ENCODE measurements around the gene ERFL. TPM values are rescaled to one million over a fixed set of nuclear protein-coding genes. Genes with fewer than 3 reads are reported as not detected.

Gene ERFL
- total RNA-seq (2012; rRNA removed) (not detected in 2 replicates), polyA plus RNA-seq (2012; rRNA removed) (0.09 TPM in 1 of 2 replicates, not detected in the other), Bru-seq, nascent RNA (percentile 24 among the genes with signal in this experiment), BruChase-seq, experiment 1, labeled RNA remaining after a 6-hour chase (percentile 33 among the genes with signal in this experiment), BruChase-seq, experiment 2, labeled RNA remaining after a 2-hour chase (percentile 35 among the genes with signal in this experiment)
- polyA plus RNA-seq (2012; cell fraction: cytosol; rRNA removed): 0.02 and 0.08 TPM in 2 replicates
- 0.26 and 0.53 TPM in 2 replicates for polyA plus RNA-seq (2012; cell fraction: nucleus; rRNA removed; ENCODE audit: low replicate concordance)
- long read RNA-seq: 0 reads

DNA sequence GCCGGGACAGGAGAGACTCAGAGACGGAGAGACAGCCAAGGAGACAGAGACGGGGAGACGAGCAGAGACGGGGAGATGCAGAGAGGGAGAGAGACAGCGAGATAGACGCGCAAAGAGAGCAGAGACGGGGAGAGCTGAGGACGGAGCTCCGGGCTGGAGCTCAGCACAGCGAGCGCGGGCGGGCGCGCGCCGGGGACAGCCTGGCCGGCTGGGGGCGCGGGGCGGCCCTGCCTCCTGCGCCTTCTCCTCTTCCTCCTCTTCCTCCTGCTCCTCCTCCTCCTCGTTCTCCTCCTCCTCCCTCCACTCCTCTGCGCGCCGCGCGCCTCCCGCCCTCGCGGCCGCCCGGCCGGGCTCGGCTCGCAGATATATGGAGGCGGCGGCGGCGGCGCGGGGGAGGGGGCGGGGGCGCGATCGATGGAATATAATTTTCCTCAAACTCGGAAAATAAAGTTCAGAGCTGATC, at the start of gene ERFL:
Gene ERFL, minus strand, starts transcription at position 229 of the 463 bp plus-strand sequence. CDS start 15,530 bp downstream, outside the sequence.
- peaks cover 87% of the 10 kb centered on the region for H3K27me3 ChIP-seq (ENCODE audit: control insufficient read depth, insufficient read depth, low read length)
- H3K79me1 ChIP-seq (ENCODE audit: low read depth in 1 of 2, low read length in 2 of 2): no peaks in the 10 kb centered on the region
- ChIA-PET CTCF (no interaction called here), POLR2A (ENCODE audit: unreplicated experiment) (no interaction called here)
- in situ Hi-C loops (cut with MboI; ENCODE audit: low sequenced_read_pairs) (no loop called here), dilution Hi-C loops (cut with HindIII; ENCODE audit: low sequenced_read_pairs, unreplicated experiment) (no loop called here), intact Hi-C loops (cut with micrococcal nuclease) (no loop called here)
- H3K9me3 ChIP-seq (ENCODE audit: control insufficient read depth, insufficient read depth, low read length): peaks cover 3% of the 10 kb centered on the region; the same call in 1 of the 2 replicates
- H3K14ac ChIP-seq (replicated peaks; ENCODE audit: low read depth, low read length): no peak within 1 kb of the TSS
- ATAC-seq (ENCODE audit: low read depth) (peak; percentile 63), DNase-seq (no peak)
- H3K4me1 ChIP-seq (ENCODE audit: control insufficient read depth, insufficient read depth, low read length): peaks cover 7% of the 10 kb centered on the region
- peaks cover 25% of the 10 kb centered on the region for H4K20me1 ChIP-seq (ENCODE audit: insufficient read depth, low read length)
- H2BK5ac ChIP-seq (ENCODE audit: low read depth, low read length, poor library complexity, severe bottlenecking): no peak within 1 kb of the TSS
- no peak within 1 kb of the TSS for H4K5ac ChIP-seq (ENCODE audit: low read depth, low read length)
- no peaks in the 10 kb centered on the region; the same call in 1 of the 2 replicates for H3K9me1 ChIP-seq (ENCODE audit: insufficient read depth, low read length)
- no peak for TF ChIP-seq RCOR1 (IDR thresholded peaks at IDR 0.05; ENCODE audit: insufficient replicate concordance, low read length)
- no peak for TF ChIP-seq POLR2A (IDR thresholded peaks at IDR 0.05; ENCODE audit: low read depth, low read length)
- no peak for TF ChIP-seq NFE2L2 (IDR thresholded peaks at IDR 0.05; ENCODE audit: low read depth, low read length)
- TF ChIP-seq CHD1 (IDR thresholded peaks at IDR 0.05; ENCODE audit: low read depth, low read length): no peak
- peak within 1 kb of the TSS; percentile 95 for H3K4me2 ChIP-seq (ENCODE audit: low read depth, low read length)
- peak within 1 kb of the TSS; percentile 84; the same call in 1 of the 2 replicates for H3K23ac ChIP-seq (ENCODE audit: low read depth, low read length)
- no peak within 1 kb of the TSS for H3K56ac ChIP-seq (ENCODE audit: extremely low read depth, insufficient read depth, low read length)
- no peak within 1 kb of the TSS for H3K27ac ChIP-seq (ENCODE audit: insufficient read depth, low read length)
- no TSS peak for BruUV-seq (replicated peaks)
- peak within 1 kb of the TSS; percentile 76 for H2AK9ac ChIP-seq (replicated peaks; ENCODE audit: low read depth, low read length, poor library complexity)
- 0% methylated on average over 3 of the region's 49 CpGs; no CpG with 5 or more reads in 1 of the 2 experiments for WGBS, 2 experiments (ENCODE audit: extremely low coverage in 2 of 2, insufficient read length in 1 of 2)
- no peak within 1 kb of the TSS; the same call in 2 of the 3 replicates for H2BK15ac ChIP-seq (ENCODE audit: low read depth, low read length)
- H4K91ac ChIP-seq (ENCODE audit: insufficient read depth, low read depth, low read length): no peak within 1 kb of the TSS
- H3K9ac ChIP-seq (ENCODE audit: low read depth, low read length): no peak within 1 kb of the TSS
- H3K4ac ChIP-seq (ENCODE audit: low read depth, low read length): no peak within 1 kb of the TSS
- no peak within 1 kb of the TSS for H2BK20ac ChIP-seq (ENCODE audit: low read depth, low read length)
- peak within 1 kb of the TSS; percentile 58; the same call in 1 of the 2 replicates for H2AK5ac ChIP-seq (ENCODE audit: low read depth, low read length)
- H2AFZ ChIP-seq (replicated peaks; ENCODE audit: low read length, poor library complexity): peak within 1 kb of the TSS; percentile 89
- no peak within 1 kb of the TSS for H4K8ac ChIP-seq (ENCODE audit: low read depth in 2 of 2, low read length in 2 of 2)
- H3K36me3 ChIP-seq (ENCODE audit: control insufficient read depth, insufficient read depth, low read length): no peaks in the 10 kb centered on the region
- no peak within 1 kb of the TSS for H2BK120ac ChIP-seq (ENCODE audit: low read depth, low read length)
- H3K18ac ChIP-seq (ENCODE audit: low read depth, low read length): no peak within 1 kb of the TSS
- peak within 1 kb of the TSS; percentile 43 for H3K4me3 ChIP-seq (ENCODE audit: insufficient read depth, low read depth, low read length)

All from IMR-90 (cell line).